HCT116 (cell line): ENCODE results near the gene ACOX3.

Source experiments
- CTCF ChIP-seq, 3 experiments: fragments of 200-600 bp in 1 of 3; sonication (generic) in 1 of 3; IDR thresholded peaks in 2 of 3; conservative IDR thresholded peaks in 1 of 3; 2 replicates each; pipeline ENCODE4 v1.5.1; 2012 to 2017; ENCODE audit warnings: low read depth in 2 of 3, low read length in 2 of 3, antibody characterized with exemption in 1 of 3, borderline replicate concordance in 1 of 3, control low read depth in 1 of 3, mild to moderate bottlenecking in 1 of 3, mixed read lengths in 1 of 3, mixed run types in 1 of 3, moderate library complexity in 1 of 3; ENCODE audit not compliant: insufficient read depth in 1 of 3
- RAD21 ChIP-seq: IDR thresholded peaks from 2 replicates; pipeline ENCODE4 v1.6.1; 2012; ENCODE audit warnings: low read depth, mild to moderate bottlenecking

- no peak for TF ChIP-seq RAD21
- TF ChIP-seq CTCF (IDR thresholded peaks at IDR 0.05 in 2 of 3, conservative IDR thresholded peaks at IDR 0.05 in 1 of 3; ENCODE audit: borderline replicate concordance in 1 of 3, insufficient read depth in 1 of 3, low read depth in 2 of 3, low read length in 2 of 3): no peak
Observed at GRCh38 chr4:8488791-8489369, 48.4 kb upstream of the ACOX3 start.
